HS-27A (cell line): Measurements from ENCODE around the gene IDI1.
"Not testable (repeated sequence)": the region's sequence is repeated elsewhere in the genome, so short reads cannot be mapped to it uniquely, and the experiment has no call there.

Experiments used
- DNase-seq: peaks from one replicate; pipeline ENCODE4 v3.0.0-alpha.2; 2012; ENCODE audit warnings: low read depth, missing footprints

The IDI1 gene

GRCh38 chr10:1048732-1049424 is at the start of gene IDI1:
Gene IDI1, minus strand, starts transcription at chr10:1049119. Its CDS starts 116 bp downstream, at chr10:1049003.
- peak; percentile 81 for DNase-seq

GRCh38 chr10:1097436-1097835 is 48.5 kb upstream of the IDI1 start:
- no peak for DNase-seq

- no peak for DNase-seq
These were observed 47.5 kb upstream of the IDI1 start for GRCh38 chr10:1096287-1096889.

DNA sequence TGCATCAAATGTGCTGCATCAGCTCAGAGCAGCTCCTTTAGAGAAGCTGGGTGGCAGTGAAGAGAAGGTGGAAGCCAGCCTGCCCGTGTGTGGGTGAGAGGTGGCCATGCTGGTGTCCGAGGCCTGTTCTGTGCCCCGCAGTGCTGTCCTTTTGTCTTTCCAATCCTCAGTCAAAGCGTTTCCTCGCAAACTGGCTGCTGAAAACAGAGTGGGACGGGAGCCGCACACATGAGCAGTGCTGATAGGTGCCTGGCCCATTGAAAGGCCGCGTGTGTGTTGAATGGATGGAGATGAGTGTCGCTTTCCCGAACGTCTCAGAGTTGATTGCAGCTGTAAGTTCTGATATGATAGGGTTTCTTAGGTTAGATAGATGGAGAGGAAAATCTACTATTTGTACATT is 46.6 kb upstream of the IDI1 start:
- no peak for DNase-seq

- no peak for DNase-seq
These were observed 45.5 kb upstream of the IDI1 start for GRCh38 chr10:1094112-1095057.

DNA sequence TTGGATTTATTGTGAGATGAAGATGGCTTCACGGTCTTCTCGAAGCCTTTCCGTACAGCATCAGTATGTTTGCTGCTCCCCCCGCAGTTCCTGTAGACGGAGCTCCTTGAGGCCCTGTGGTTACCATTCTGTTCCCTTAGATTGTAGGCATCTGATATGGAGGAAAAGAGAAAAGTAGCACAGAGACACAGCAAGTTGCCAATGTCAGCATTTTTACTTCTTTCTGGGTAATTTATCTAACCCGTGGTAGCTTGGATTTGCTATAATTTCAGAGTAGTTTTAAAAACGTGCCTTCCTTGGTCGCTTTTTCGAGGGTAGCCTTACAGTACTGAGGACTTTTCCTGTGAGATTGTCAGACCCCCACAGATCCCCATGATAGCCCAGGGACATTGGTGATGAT is 44.8 kb upstream of the IDI1 start:
- DNase-seq, result no peak

GRCh38 chr10:1090696-1091095 is 41.8 kb upstream of the IDI1 start:
- DNase-seq, result no peak

DNA sequence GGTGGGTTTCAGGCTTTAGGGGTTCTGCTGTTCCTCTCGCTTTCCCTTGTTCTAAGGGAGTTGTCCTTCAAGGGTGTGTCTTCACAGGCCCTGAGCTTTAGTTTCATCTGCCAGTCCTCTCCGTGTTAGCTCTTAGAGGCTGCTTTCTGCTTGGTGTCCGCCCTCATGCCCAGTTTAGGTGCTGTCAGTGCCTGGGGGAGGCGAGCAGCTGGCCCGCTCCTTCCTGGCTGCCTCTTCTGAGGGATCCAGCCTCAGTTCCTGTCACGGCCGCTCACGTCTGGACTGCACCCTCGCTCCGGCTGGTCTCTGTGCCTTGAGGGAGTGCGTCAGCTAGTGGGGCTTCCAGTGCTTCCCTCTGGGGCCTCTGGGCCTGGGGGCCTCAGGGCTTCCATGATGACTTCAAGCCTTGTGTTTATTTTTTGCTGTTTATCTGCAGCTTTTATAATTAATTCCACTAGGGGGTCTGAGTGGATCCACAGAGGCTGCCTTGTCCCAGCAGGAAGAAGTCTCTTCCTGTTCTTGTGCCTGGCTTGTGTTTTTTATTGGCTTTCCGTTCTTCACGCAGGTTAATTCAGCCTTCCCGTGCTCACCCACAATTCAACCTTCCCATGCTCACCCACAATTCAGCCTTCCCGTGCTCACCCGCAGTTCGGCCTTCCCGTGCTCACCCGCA is 40.2 kb upstream of the IDI1 start:
- DNase-seq, result no peak

- DNase-seq, result no peak
These were observed 37.9 kb upstream of the IDI1 start for GRCh38 chr10:1086787-1087186.

DNA sequence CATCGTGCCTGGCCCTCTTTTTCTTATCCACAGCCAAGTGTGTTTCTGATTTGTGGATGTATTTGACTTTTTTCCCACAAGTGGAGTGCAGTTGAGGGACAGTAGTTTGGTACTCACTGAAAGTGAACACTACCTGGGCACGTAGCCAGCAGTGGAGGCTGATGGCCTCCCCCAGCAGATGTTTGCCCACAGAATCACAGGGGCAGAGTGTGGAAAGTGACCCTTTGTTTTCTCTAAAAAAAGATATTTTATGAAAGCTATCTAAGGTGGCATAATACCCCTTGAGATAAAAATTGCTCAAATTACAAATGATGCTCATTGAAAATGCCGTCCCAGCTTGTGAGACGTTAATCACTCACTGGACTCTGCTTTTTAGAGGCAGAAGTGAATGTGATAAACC is 36.3 kb upstream of the IDI1 start:
- no peak for DNase-seq

DNA sequence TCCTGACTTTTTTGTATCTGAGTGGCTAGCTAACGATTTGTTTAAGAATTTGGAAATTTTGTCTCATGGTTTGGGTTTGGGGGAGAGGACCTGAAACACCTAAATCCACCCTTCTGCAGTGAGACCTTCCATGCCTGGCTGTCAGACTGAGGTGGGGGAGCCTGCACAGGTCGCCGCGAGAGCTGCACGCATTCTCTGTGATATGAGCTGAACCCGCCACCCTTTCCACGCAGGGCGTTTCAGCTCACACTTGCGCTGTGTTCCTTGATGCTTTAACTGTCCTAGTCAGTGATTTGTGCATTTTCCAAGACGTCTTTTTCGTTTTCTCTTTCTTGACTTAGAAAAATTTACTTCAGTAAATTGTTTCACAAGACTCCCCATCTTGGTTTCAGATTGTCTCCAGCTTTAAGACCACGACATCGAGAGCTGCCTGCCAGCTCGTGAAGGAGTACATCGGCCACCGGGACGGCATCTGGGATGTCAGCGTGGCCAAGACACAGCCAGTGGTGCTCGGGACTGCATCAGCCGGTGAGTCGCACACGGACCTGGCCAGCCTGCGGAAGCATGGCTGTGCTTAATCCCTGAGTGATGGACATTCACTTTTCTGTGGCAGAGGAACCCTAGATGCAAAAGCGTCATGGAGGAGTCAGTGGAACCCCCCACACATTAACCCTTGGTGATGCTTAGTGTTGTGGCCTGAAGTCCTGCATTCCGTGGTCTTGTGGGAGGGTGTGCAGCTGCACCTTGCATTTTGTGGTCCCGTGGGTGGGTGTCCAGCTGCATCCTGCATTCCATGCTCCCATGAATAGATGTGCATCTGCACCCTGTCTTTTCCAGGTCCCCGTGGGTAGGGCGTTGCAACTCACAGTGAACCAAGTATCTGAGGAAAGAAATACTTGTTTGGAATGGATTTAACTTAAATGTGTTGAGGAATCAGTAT is 35.4 kb upstream of the IDI1 start:
- DNase-seq, result no peak

DNA sequence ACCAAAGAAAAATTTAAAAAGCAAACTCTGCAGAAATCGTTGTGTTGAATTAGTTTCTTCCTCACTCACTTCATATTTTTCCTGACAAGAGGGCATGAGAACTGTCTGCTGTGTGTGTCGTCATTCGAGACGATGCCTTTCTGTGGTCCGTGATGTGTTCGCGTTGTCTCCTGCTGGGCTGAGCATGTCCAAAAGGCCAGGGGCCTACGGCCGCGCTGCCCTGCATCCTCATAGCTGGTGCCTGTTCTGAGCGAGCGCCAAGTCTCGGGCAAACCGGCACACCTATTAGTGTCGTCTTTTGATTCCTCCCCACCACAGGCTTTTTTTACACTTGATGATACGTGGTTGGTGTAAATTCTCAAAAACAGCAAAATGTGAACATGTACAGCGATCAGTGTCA is 34.7 kb upstream of the IDI1 start:
- DNase-seq, result no peak

DNA sequence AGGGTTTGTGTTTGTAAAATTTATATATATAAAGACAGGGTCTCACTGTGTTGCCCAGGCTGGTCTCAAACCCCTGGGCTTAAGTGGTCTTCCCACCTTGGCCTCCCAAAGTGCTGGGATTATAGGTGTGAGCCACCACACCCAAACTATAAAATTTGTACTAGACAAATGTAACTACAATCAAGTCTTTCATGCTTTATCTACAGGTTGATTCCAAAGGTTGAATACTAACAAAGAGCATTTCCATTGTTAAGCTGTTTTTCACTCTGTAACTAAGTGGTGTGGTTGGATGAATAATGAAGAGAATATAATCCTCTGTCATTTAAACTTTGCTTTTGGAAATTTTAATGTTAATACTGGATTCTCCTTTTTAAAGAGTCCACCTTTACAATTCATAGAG is 29.7 kb upstream of the IDI1 start:
- DNase-seq, result no peak

GRCh38 chr10:1074748-1075308 is 25.9 kb upstream of the IDI1 start:
- DNase-seq, result no peak

DNA sequence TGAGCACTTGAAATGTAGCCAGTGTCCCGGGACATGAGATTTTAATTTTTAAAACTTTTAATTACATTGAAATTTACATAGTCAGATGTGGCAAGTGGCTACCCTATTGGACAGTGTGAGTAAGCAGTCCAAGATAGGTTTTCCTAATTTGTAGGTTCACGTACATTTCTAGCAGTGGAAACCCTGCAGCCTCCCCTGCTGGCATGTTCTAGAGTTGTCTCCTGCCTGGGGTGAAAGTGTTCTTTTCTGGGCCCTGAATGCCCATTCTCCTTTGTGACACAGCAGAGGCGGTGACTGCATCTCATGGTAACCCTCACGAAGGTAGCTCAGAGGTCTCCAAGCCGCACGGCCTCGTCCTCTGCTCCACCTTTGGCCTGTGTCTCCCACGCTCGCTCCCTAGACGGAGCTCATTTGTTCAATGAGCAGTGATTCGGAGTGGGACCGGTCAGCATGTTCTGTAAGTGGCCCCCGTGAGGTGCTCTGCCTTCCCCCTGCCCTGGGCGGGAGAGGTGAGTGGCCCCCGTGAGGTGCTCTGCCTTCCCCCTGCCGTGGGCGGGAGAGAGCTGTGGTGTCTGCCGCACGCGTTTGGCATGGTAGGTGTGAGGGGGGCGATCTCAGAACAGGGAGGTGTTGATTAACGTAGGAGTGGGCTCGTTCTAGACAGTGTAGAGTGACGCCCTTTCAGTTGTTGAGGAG is 25.3 kb upstream of the IDI1 start:
- no peak for DNase-seq

DNA sequence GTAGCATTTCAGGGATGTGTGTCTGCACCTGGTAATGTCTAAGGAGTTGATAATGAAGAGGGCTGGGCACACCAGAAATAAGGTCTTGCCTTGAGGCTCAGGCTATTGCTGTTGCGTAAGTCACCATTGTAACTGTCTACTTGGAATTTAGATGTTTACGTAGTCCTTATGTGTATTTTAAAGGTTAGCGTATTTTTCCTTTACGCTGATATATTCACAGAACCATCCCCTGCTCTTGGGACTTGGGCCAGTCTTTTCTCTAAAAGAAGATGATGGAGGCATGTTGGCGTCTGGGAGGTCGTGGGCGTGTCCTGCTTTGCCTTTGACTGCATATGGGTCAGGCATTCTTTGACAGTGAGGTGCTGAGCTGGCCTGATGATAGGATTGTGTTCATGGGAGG is 22.0 kb upstream of the IDI1 start:
- no peak for DNase-seq

DNA sequence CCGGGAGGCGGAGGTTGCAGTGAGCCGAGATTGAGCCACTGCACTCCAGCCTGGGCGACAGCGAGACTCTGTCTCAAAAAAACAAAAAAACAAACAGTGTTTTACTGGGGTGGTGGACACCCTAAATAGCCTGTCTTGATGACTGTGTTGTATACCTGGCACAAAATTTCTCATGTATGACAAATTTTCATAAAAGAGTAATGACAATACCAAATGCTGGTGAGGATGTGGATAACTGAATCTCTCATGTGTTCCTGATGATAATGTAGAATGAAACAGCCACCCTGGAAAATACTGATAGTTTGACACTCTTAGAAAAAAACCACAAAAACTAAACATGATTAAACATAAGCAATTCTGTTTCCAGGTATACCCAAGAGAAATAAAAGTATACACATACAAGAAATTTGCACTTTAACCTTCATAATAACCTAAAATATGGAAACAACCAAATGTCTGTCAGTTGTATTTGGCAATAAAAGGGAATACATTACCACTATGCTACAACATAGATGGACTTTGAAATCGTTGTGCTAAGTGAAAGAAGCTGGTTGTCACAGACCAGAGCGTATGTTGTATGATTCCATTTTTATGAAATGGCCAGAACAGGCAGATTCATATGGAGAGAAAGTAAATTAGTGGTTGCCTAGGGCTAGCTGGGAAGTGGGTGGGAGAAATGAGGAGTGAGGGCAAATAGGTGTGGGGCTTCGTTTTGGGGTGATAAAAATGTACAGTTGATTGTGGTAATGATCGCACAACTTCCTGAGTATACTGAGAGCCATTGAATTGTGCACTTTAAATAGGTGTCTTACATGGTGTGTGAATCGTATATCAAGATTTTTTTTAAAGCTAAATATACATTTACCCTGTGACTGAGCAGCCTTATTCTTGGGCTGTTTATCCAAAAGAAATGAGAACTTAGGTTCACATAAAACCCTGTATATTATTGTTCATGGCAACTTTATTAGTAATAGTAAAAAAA is 19.8 kb upstream of the IDI1 start:
- DNase-seq, result no peak

DNA sequence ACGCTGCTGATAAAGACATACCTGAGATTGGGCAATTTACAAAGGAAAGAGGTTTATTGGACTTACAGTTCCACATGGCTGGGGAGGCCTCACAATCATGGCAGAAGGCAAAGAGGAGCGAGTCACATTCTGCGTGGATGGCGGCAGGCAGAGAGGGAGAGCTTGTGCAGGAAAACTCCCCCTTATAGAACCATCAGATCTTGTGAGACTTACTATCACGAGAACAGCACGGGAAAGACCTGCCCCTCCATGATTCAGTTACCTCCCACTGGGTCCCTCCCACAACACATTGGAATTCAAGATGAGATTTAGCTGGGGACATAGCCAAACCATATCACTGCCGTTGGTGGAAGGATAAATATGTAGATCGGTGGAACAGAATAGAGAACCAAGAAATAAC is 17.8 kb upstream of the IDI1 start:
- not testable (repeated sequence) for DNase-seq

GRCh38 chr10:1064964-1065247 is 16.0 kb upstream of the IDI1 start:
- DNase-seq, result no peak
